Heart left ventricle (tissue), 16 donors: Measurements from ENCODE around the gene FXYD3. TPM values are rescaled to one million over a fixed set of nuclear protein-coding genes. Genes with fewer than 3 reads are reported as not detected.

Experiments used
- ATAC-seq, 4 donors: fragments of 200-7000 bp; cut with Tn5 transposase; one replicate each; pipeline ENCODE4 v1.9.1; 2020 to 2022; ENCODE audit warnings: moderate library complexity in 4 of 4, mild to moderate bottlenecking in 3 of 4, moderate number of reproducible peaks in 1 of 4
- DNase-seq, 5 donors: peaks; one replicate each; pipeline ENCODE4 v3.0.0-alpha.2; 2020
- H3K27ac ChIP-seq, 12 donors: fragments of 200-600 bp; sonication (generic) in 4 of 12; one replicate each; pipeline versions ENCODE4 v1.5.0 to v1.8.0; 2016 to 2022; ENCODE audit warnings: mild to moderate bottlenecking in 2 of 12
- H3K27me3 ChIP-seq, 9 donors: fragments of 200-600 bp; sonication (generic) in 2 of 9; one replicate each; pipeline versions ENCODE4 v1.5.1 to v1.8.0; 2016 to 2022; ENCODE audit warnings: mild to moderate bottlenecking in 3 of 9
- H3K36me3 ChIP-seq, 9 donors: fragments of 200-600 bp; sonication (generic) in 2 of 9; one replicate each; pipeline versions ENCODE4 v1.5.0 to v1.8.0; 2018 to 2022; ENCODE audit warnings: mild to moderate bottlenecking in 2 of 9
- H3K4me1 ChIP-seq, 12 donors: fragments of 200-600 bp; sonication (generic) in 4 of 12; one replicate each; pipeline versions ENCODE4 v1.5.0 to v1.8.0; 2016 to 2022; ENCODE audit warnings: mild to moderate bottlenecking in 3 of 12
- H3K4me3 ChIP-seq, 12 donors: fragments of 200-600 bp; sonication (generic) in 4 of 12; one replicate each; pipeline versions ENCODE4 v1.5.0 to v1.8.0; 2017 to 2022; ENCODE audit warnings: mild to moderate bottlenecking in 9 of 12, moderate library complexity in 4 of 12
- H3K9me3 ChIP-seq, 12 donors: fragments of 200-600 bp; sonication (generic) in 4 of 12; one replicate each; pipeline versions ENCODE4 v1.5.0 to v1.8.0; 2016 to 2022; ENCODE audit warnings: mild to moderate bottlenecking in 1 of 12
- POLR2A ChIP-seq, 2 donors: fragments of 450-650 bp; IDR thresholded peaks; one replicate each; pipeline ENCODE4 v1.6.1; 2017; ENCODE audit warnings: antibody characterized with exemption in 2 of 2, mild to moderate bottlenecking in 2 of 2, moderate library complexity in 2 of 2
- WGBS, 4 donors: extraction: QIAGEN DNeasy Blood & Tissue Kit in 2 of 4; methylation state at CpG; one replicate each; pipeline versions ENCODE4 v1.1.5 to v1.1.7; 2013 to 2018; 5-methylcytosine and 5-hydroxymethylcytosine counted together
- intact Hi-C, 10 donors: fragments of 100-400 bp; cut with DNase I; formaldehyde crosslinking; loops; one replicate each; pipeline versions ENCODE4 v1.11.1 to v1.14.2; 2022
- polyA plus RNA-seq, 2 donors: library from polyadenylated mRNA; stranded (reverse); fragments of 200-250 nt; gene quantifications; one replicate each; pipeline ENCODE4 v1.2.3, GENCODE V29; 2013
- total RNA-seq, 9 donors: library from RNA; depleted of rRNA in 2 of 9; stranded (reverse); fragments of >200 nt in 2 of 9; fragmentation: NEBNext Ultra II Directional in 3 of 9; extraction: Animal tissue kit (Norgen Biotek cat#: 25700) in 3 of 9; gene quantifications; one replicate each; pipeline versions ENCODE4 v1.1.0 to v1.2.4, GENCODE V29; 2016 to 2023
- TF ChIP-seq, protein P1 (sequence below), 12 donors: fragments of 200-600 bp; sonication (generic) in 4 of 12; IDR thresholded peaks; one replicate each; pipeline versions ENCODE4 v1.5.0 to v1.8.0; 2018 to 2022; ENCODE audit warnings: antibody characterized with exemption in 12 of 12, mild to moderate bottlenecking in 5 of 12
- donor health status: ischemic (EF 13 %, LVEDD 7.1; RV severe dilation, severe dysfunction).
- donor health status: healthy with polysubstance abuse.
- donor health status: DM: no; HTN: yes; CAD: no.
- donor health status: DM: no; HTN: no; CAD: no.
- donor health status: ischemic (EF 25% LVEDD 6.9; RV normal size, moderate dysfunction).
- donor health status: ischemic (EF 25% LVEDD 5.7; RV mildly dilated, moderate dysfunction).
- donor health status: healthy.
- donor health status: DM: yes; HTN: yes; CAD: no.
- donor health status: ischemic (EF 35%, LVEDD 5.7; RV mildly dilated, moderate dysfunction).
- donor health status: nonischemic (EF 11% LVEDD 7.7; RV severe dilation, severe dysfunction).
- donor health status: DM: yes; HTN: yes; CAD: no.
- donor health status: PGD.
- donor health status: ischemic (EF 29% LVEDD 5.4; RV normal size, mild dysfunction).
- donor health status: nonischemic (EF 23%, LVEDD 6.1; RV moderate dilation, normal function).

FXYD3 gene
- total and polyA plus RNA-seq, 11 donors, result 0.37 to 2.5 (median 0.93) TPM; not detected in 3

DNA sequence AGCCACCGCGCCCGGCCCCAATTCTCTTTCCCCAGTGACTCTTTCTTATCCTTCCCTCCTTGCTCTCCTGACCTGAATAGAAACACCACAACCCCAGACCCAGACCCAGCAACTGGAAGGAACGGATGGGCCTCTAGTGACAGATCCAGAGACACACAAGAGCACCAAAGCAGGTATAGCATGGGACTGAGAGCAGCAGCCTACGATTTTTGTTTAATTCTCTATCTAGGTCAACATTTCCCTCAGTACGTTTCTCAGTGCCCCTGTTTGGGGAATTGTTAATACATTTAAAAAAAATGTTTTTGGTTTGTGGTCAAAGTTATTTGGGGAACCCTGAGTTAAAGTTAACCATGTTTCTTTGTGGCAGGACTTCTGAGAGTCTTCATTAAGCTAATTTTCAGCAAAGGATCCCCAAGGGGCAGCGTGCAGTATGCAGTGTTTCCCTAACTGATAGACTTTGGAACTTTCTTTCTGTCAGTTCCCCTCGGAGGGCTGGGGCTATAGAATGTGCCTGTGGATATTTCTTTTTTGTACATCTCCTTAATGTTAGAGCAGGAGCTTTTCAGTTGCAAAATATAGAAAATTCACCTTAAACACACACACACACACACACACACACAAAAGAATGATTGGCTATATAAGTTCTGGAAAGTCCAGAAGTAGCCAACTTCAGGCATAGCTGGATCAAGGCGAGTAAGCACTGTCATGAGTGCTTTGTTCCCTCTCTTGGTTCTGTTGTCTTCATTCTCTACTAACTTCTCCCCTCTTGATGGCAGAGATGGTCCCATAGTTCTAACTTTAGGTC is 45.2 kb downstream of the FXYD3 start:
- H3K4me1 ChIP-seq, result peaks cover 0 to 7% (median 3%) of the 10 kb centered on the region in 12 donors
- DNase-seq, result no peak
- TF ChIP-seq, protein P1, sequence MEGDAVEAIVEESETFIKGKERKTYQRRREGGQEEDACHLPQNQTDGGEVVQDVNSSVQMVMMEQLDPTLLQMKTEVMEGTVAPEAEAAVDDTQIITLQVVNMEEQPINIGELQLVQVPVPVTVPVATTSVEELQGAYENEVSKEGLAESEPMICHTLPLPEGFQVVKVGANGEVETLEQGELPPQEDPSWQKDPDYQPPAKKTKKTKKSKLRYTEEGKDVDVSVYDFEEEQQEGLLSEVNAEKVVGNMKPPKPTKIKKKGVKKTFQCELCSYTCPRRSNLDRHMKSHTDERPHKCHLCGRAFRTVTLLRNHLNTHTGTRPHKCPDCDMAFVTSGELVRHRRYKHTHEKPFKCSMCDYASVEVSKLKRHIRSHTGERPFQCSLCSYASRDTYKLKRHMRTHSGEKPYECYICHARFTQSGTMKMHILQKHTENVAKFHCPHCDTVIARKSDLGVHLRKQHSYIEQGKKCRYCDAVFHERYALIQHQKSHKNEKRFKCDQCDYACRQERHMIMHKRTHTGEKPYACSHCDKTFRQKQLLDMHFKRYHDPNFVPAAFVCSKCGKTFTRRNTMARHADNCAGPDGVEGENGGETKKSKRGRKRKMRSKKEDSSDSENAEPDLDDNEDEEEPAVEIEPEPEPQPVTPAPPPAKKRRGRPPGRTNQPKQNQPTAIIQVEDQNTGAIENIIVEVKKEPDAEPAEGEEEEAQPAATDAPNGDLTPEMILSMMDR (IDR thresholded peaks at IDR 0.05), result no peak
- TF ChIP-seq POLR2A (IDR thresholded peaks at IDR 0.05), result no peak
- H3K9me3 ChIP-seq, result peaks cover 0 to 36% (median 11%) of the 10 kb centered on the region in 12 donors
- WGBS, 4 donors, result 91 to 96% (median 93%) methylated on average over 9 of the region's 9 CpGs
- peaks cover 0 to 3% (median 0%) of the 10 kb centered on the region in 9 donors for H3K27me3 ChIP-seq
- no peak for ATAC-seq
- H3K36me3 ChIP-seq, result peaks cover 0 to 90% (median 64%) of the 10 kb centered on the region in 9 donors
- no peak overlapping the region for H3K4me3 ChIP-seq
- H3K27ac ChIP-seq, result no peak overlapping the region
- intact Hi-C loops, result no loop called here

DNA sequence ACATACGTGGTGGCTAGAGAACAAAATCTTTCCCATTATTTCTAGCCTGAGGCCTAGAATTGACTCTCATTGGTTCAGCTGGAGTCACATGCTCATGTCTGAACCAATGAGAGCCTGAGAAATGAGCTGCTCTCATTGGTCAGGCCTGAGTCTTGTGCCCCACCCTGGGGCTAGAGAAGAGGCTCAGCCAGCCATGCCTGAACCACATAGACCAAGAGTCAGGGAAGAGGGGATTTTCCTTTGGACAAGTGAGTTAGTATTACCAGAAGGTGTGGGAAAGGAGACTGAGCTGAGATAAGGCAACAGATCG is 45.8 kb downstream of the FXYD3 start:
- no peak for DNase-seq
- H3K4me1 ChIP-seq, result peaks cover 0 to 1% (median 0%) of the 10 kb centered on the region in 12 donors
- H3K27me3 ChIP-seq, result no peaks in the 10 kb centered on the region
- peaks cover 0 to 41% (median 17%) of the 10 kb centered on the region in 12 donors for H3K9me3 ChIP-seq
- no peak overlapping the region for H3K27ac ChIP-seq
- intact Hi-C loops, result no loop called here
- peaks cover 0 to 95% (median 70%) of the 10 kb centered on the region in 9 donors for H3K36me3 ChIP-seq
- WGBS, 4 donors, result 86 to 98% (median 91%) methylated on average over 2 of the region's 2 CpGs
- TF ChIP-seq POLR2A (IDR thresholded peaks at IDR 0.05), result no peak
- TF ChIP-seq, protein P1 (IDR thresholded peaks at IDR 0.05), result no peak
- no peak overlapping the region for H3K4me3 ChIP-seq
- ATAC-seq, result no peak

DNA sequence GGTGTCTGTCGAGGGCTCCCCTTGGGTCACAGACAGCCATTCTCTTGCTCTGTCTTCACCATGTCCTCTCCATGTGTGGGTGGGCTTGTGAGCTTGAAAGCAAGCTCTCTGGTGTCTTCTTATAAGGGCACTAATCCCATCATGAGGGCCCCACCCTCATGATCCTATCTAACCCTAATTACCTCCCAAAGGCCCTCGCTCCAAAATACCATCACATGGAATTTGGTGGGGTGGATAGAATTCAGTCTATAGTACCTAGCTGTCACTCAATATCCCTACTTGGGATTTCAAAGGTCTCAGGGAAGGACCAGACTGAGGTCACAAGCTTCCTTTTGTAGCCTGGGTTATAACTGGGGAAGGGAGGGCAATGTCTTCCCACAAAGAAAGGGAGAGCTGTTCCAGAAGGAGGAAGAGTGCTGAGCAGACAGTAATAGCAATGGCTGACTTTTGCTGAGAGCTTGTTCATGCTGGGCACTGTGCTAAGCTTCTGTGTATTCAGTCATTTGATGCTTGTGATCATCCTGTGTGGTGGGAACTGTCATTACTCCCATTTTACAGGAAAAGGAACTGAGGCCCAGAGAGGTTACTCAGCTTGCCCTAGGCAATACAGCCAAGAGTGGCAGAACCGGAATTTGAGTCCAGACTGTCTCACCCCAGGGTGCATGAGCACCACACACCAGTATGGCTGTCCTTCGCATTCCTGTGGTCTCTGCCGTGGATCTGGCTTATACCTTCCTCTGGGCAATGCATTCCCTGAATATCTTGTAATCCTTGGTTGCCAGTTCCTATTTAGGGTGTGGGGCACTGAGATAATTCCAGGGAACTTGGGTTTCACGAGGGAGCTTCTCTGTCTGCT is 47.1 kb downstream of the FXYD3 start:
- DNase-seq (no peak), ATAC-seq (no peak)
- Histone ChIP-seq H3K4me1 (peaks cover 0 to 13% (median 0%) of the 10 kb centered on the region in 12 donors), H3K9me3 (peaks cover 0 to 47% (median 21%) of the 10 kb centered on the region in 12 donors), H3K36me3 (peaks cover 0 to 98% (median 74%) of the 10 kb centered on the region in 9 donors), H3K27ac (no peak overlapping the region), H3K4me3 (no peak overlapping the region), H3K27me3 (no peaks in the 10 kb centered on the region)
- WGBS, 4 donors, result 79 to 87% (median 81%) methylated on average over 6 of the region's 6 CpGs
- intact Hi-C loops, result no loop called here
- TF ChIP-seq, protein P1 (IDR thresholded peaks at IDR 0.05), result no peak
- no peak for TF ChIP-seq POLR2A (IDR thresholded peaks at IDR 0.05)

DNA sequence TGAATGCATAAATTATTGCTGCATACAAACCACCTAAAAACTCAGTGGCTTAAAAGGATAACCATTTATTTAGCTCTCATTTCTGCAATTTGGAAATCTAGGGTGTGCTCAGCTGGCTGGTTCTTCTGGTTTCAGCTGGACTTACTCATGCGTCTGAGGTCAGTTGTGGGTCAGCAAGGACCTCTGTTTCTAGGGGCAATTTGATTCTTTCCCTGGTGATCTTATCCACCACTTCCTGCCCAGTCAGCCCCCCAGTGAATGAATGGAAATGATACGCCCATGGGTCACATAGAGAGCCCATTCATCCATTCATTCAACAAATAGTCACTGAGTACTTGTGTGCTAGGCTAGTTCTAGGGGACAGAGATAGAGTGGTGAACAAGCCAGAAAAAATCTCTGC is 48.8 kb downstream of the FXYD3 start:
- H3K27ac ChIP-seq, result no peak overlapping the region
- TF ChIP-seq, protein P1 (IDR thresholded peaks at IDR 0.05), result no peak
- no peak for TF ChIP-seq POLR2A (IDR thresholded peaks at IDR 0.05)
- peaks cover 0 to 16% (median 0%) of the 10 kb centered on the region in 12 donors for H3K4me1 ChIP-seq
- no peak overlapping the region for H3K4me3 ChIP-seq
- intact Hi-C loops, result no loop called here
- H3K36me3 ChIP-seq, result peaks cover 0 to 91% (median 57%) of the 10 kb centered on the region in 9 donors
- H3K27me3 ChIP-seq, result no peaks in the 10 kb centered on the region
- DNase-seq (no peak), ATAC-seq (no peak)
- WGBS, 4 donors, result 55 to 96% (median 91%) methylated on average over 2 of the region's 2 CpGs
- peaks cover 0 to 47% (median 21%) of the 10 kb centered on the region in 12 donors for H3K9me3 ChIP-seq
